GM12873 (cell line): ENCODE measurements around the gene ZBTB5.

Experiments
- TF ChIP-seq, protein P1 (sequence below): IDR thresholded peaks from 2 replicates; pipeline ENCODE4 v1.5.1; 2012; ENCODE audit warnings: low read depth, mild to moderate bottlenecking, moderate library complexity, low read length, control low read depth; ENCODE audit not compliant: insufficient read depth; ENCODE audit errors: missing control alignments

The ZBTB5 gene

DNA sequence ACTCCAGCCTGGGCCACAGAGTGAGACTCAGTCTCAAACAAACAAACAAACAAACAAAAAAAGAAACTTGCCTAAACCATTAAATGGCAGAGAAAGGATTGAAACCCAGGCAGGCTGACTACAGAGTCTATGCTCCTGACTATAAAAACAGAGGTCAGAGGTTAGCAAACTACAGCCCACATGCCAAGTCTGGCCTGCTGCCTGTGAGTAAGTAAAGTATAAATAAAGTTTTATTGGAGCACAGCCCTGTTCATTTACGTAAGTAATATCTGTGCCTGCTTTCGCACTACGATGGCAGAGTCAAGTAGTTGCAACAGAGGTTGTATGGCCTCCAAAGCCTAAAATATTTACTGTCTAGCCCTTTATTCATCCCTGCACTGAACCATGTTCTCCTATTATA, 32.1 kb upstream of the ZBTB5 start:
- TF ChIP-seq, protein P1, sequence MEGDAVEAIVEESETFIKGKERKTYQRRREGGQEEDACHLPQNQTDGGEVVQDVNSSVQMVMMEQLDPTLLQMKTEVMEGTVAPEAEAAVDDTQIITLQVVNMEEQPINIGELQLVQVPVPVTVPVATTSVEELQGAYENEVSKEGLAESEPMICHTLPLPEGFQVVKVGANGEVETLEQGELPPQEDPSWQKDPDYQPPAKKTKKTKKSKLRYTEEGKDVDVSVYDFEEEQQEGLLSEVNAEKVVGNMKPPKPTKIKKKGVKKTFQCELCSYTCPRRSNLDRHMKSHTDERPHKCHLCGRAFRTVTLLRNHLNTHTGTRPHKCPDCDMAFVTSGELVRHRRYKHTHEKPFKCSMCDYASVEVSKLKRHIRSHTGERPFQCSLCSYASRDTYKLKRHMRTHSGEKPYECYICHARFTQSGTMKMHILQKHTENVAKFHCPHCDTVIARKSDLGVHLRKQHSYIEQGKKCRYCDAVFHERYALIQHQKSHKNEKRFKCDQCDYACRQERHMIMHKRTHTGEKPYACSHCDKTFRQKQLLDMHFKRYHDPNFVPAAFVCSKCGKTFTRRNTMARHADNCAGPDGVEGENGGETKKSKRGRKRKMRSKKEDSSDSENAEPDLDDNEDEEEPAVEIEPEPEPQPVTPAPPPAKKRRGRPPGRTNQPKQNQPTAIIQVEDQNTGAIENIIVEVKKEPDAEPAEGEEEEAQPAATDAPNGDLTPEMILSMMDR: no peak

DNA sequence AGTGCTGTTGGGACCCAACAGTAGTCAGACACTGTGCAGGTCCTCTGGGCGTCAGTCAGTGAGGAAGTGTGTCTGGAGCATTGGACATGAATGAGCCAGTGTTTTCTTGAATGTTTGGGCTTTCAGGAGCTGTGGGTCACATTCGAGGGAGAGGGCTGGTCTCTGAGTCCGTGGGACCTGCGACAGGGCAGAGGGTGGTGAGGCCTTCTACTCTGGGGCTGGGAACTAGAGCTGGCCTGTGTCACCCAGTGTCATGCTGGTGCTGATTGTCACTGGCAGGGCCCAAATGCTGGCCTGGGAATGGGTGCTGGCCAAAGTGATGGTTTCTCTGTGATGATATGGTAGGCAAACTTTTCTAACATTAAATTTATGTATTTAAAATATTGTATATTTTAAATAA, 30.8 kb upstream of the ZBTB5 start:
- TF ChIP-seq, protein P1: no peak

DNA sequence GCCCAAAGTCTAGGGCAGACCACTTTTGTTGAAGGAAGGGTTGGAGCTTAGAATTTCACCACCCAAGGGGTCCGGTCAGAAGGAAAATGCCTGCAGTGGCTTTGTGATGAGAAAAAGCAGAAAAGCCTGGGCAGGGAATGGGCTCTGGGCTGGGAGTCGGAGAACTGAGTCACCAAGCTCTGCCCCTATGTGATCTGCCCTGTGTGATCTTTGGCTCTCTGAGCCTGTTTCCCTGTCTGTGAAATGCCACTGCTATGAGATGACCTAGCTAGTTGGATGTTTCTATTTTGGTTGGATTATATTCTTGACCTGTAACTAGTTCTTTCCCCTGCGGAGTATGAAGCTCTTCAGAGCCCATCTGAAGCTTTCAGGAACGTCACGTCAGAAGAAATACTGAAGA, 30.3 kb upstream of the ZBTB5 start:
- TF ChIP-seq, protein P1: no peak

- TF ChIP-seq, protein P1: no peak
Measured at GRCh38 chr9:37491939-37492338, 26.7 kb upstream of the ZBTB5 start.

GRCh38 chr9:37486616-37487548, 21.6 kb upstream of the ZBTB5 start:
- TF ChIP-seq, protein P1: no peak

- TF ChIP-seq, protein P1: no peak
Measured at GRCh38 chr9:37486256-37486615, 21.0 kb upstream of the ZBTB5 start.

DNA sequence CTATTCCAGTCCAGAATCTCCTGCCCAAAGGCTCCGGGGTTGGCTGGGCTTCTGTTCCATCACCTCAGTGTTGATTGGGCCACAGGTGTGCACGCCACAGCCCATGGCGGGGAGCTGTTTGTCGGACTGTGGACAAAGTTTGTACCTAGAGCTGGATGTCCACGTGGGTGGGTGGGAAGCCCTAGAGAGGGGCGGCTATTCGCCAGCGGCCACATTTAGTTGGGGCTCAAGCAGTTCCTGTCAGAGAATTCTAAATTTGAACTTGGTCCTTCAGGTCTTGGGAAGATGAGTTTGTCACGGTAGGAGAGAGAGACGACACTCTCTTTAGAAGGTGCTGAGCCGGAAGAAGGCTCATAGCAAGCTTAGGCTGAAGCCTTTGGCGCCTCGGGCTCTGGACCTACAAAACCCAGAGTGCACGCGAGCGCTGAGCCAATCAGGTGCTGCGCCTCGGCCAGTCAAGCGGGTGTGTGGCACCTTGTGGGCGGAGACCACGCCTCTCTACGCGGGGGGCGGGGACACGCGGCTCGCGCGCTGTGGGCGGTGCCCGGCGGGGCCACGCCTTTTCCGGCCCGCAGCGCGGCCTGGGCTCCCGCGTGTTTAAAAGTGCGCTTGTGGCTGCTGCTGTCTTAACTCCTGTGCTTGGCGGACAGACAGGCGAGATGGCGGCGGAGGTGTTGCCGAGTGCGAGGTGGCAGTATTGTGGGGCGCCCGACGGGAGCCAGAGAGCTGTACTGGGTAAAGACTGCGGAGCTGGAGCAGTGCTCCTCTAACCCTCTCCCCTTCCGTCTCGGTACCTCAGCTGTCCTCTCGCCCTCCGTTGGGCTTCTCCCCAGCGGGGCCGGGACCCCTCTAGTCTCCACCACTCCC, 20.4 kb upstream of the ZBTB5 start, which contains the start of gene POLR1E:
Gene POLR1E (plus strand): TSS at position 560 of the 867 bp plus-strand sequence. CDS start 100 bp downstream, at position 660.
- TF ChIP-seq, protein P1: no peak
